Brain microvascular endothelial cell (primary cell): Measurements from ENCODE around the gene STXBP5.

Experiments used
- DNase-seq: peaks from one replicate; pipeline ENCODE4 v3.0.0-alpha.2; 2020
- H3K27ac ChIP-seq: fragments of 250-450 bp; sonication (Bioruptor Pico); 2 replicates; pipeline ENCODE4 v1.5.1; 2020; ENCODE audit warnings: mild to moderate bottlenecking, moderate library complexity
- H3K27me3 ChIP-seq: fragments of 250-450 bp; sonication (Bioruptor Pico); replicated peaks from 2 replicates; pipeline ENCODE4 v1.5.1; 2020; ENCODE audit warnings: mild to moderate bottlenecking
- H3K36me3 ChIP-seq: fragments of 250-450 bp; sonication (Bioruptor Pico); replicated peaks from 2 replicates; pipeline ENCODE4 v1.5.1; 2020; ENCODE audit warnings: mild to moderate bottlenecking
- H3K4me3 ChIP-seq: 2 replicates; pipeline ENCODE4 v1.5.1; 2011; ENCODE audit warnings: low read depth, mild to moderate bottlenecking, control low read depth, low read length, moderate library complexity
- CTCF ChIP-seq: IDR thresholded peaks from 2 replicates; pipeline ENCODE4 v1.5.1; 2011; ENCODE audit warnings: low read depth, mild to moderate bottlenecking, moderate library complexity, low read length, control low read depth, inconsistent platforms; ENCODE audit errors: missing control alignments
- in situ Hi-C: cut with HindIII; loops from 2 replicates; pipeline ENCODE4 v1.10.0; 2017; ENCODE audit warnings: low sequenced_read_pairs, low pct_ligation_motif_present

STXBP5 gene

GRCh38 chr6:147202516-147203310 lies 1.5 kb upstream of the STXBP5 start:
- Histone ChIP-seq H3K27me3 (no peaks in the 10 kb centered on the region), H3K36me3 (no peaks in the 10 kb centered on the region), H3K4me3 (peak overlapping the region; percentile 75), H3K27ac (peak overlapping the region; percentile 58)
- in situ Hi-C loops = no loop called here
- DNase-seq = peak; percentile 97
- TF ChIP-seq CTCF = no peak

GRCh38 chr6:147203311-147204059 lies 732 bp upstream of the STXBP5 start:
- H3K27ac ChIP-seq = peak overlapping the region; percentile 58
- no peaks in the 10 kb centered on the region for H3K27me3 ChIP-seq
- H3K36me3 ChIP-seq = no peaks in the 10 kb centered on the region
- no peak for TF ChIP-seq CTCF
- peak; percentile 50 for DNase-seq
- in situ Hi-C loops = no loop called here
- H3K4me3 ChIP-seq = peak overlapping the region; percentile 75

- DNase-seq = no peak
- TF ChIP-seq CTCF = no peak
- H3K36me3 ChIP-seq = no peaks in the 10 kb centered on the region
- H3K27me3 ChIP-seq = no peaks in the 10 kb centered on the region
- H3K27ac ChIP-seq = peak overlapping the region; percentile 58
- in situ Hi-C loops = no loop called here
- peak overlapping the region; percentile 75 for H3K4me3 ChIP-seq
Observed at GRCh38 chr6:147204843-147205311, 660 bp downstream of the STXBP5 start.

GRCh38 chr6:147205690-147206600 lies 1.7 kb downstream of the STXBP5 start:
- no peak for TF ChIP-seq CTCF
- Histone ChIP-seq H3K4me3 (peak overlapping the region; percentile 75), H3K27ac (no peak overlapping the region), H3K27me3 (no peaks in the 10 kb centered on the region), H3K36me3 (no peaks in the 10 kb centered on the region)
- in situ Hi-C loops = no loop called here
- DNase-seq = peak; percentile 16

- no peaks in the 10 kb centered on the region for H3K27me3 ChIP-seq
- no peak for DNase-seq
- in situ Hi-C loops = no loop called here
- H3K4me3 ChIP-seq = no peak overlapping the region
- H3K36me3 ChIP-seq = no peaks in the 10 kb centered on the region
- no peak overlapping the region for H3K27ac ChIP-seq
- TF ChIP-seq CTCF = no peak
Observed at GRCh38 chr6:147207351-147207750, 3.1 kb downstream of the STXBP5 start.
